Mesendoderm (in vitro differentiated cells): Measurements from ENCODE around the gene KCNH3.

Source experiments
- DNase-seq: peaks from one replicate; pipeline ENCODE4 v3.0.0; 2013
- H2AK5ac ChIP-seq: 2 replicates; pipeline ENCODE4 v1.6.1; 2013; ENCODE audit warnings: low read length, inconsistent platforms
- H2BK120ac ChIP-seq: 2 replicates; pipeline ENCODE4 v1.6.1; 2013; ENCODE audit warnings: low read depth, mild to moderate bottlenecking, low read length, moderate library complexity, mixed read lengths
- H2BK15ac ChIP-seq: replicated peaks from 2 replicates; pipeline ENCODE4 v1.6.1; 2013; ENCODE audit warnings: low read depth, mild to moderate bottlenecking, moderate library complexity
- H2BK5ac ChIP-seq: 2 replicates; pipeline ENCODE4 v1.6.1; 2013; ENCODE audit warnings: low read length, inconsistent platforms
- H3K18ac ChIP-seq: 2 replicates; pipeline ENCODE4 v1.6.1; 2013; ENCODE audit warnings: mild to moderate bottlenecking, low read length, mixed read lengths
- H3K23ac ChIP-seq: one replicate; pipeline ENCODE4 v1.6.1; 2013; ENCODE audit warnings: low read length
- H3K27ac ChIP-seq: 2 replicates; pipeline ENCODE4 v1.5.1; 2013; ENCODE audit warnings: low read depth, mild to moderate bottlenecking, inconsistent platforms, low read length, moderate library complexity
- H3K27me3 ChIP-seq: 2 replicates; pipeline ENCODE4 v1.6.1; 2013; ENCODE audit warnings: low read length, control low read depth, mild to moderate bottlenecking, inconsistent platforms; ENCODE audit not compliant: insufficient read depth, poor library complexity
- H3K36me3 ChIP-seq: 2 replicates; pipeline ENCODE4 v1.6.1; 2013; ENCODE audit warnings: low read length, inconsistent platforms; ENCODE audit not compliant: control insufficient read depth, insufficient read depth
- H3K4ac ChIP-seq: one replicate; pipeline ENCODE4 v1.6.1; 2013; ENCODE audit warnings: low read depth, mild to moderate bottlenecking, low read length, moderate library complexity
- H3K4me1 ChIP-seq: 2 replicates; pipeline ENCODE4 v1.6.1; 2013; ENCODE audit warnings: low read depth, low read length, inconsistent platforms; ENCODE audit not compliant: control insufficient read depth
- H3K4me2 ChIP-seq: 2 replicates; pipeline ENCODE4 v1.6.1; 2013; ENCODE audit warnings: low read length
- H3K4me3 ChIP-seq: 2 replicates; pipeline ENCODE4 v1.5.1; 2013; ENCODE audit warnings: mild to moderate bottlenecking, low read length
- H3K56ac ChIP-seq: one replicate; pipeline ENCODE4 v1.6.1; 2013; ENCODE audit warnings: low read length
- H3K79me1 ChIP-seq: 2 replicates; pipeline ENCODE4 v1.6.1; 2013; ENCODE audit warnings: low read length, inconsistent platforms
- H3K79me2 ChIP-seq: 2 replicates; pipeline ENCODE4 v1.6.1; 2013; ENCODE audit warnings: mild to moderate bottlenecking, low read length; ENCODE audit not compliant: control insufficient read depth, insufficient read depth
- H3K9ac ChIP-seq: 2 replicates; pipeline ENCODE4 v1.6.1; 2013; ENCODE audit warnings: low read length, inconsistent platforms
- H4K5ac ChIP-seq: one replicate; pipeline ENCODE4 v1.6.1; 2013; ENCODE audit warnings: low read length
- H4K8ac ChIP-seq: one replicate; pipeline ENCODE4 v1.6.1; 2013; ENCODE audit warnings: low read depth, mild to moderate bottlenecking, control low read depth, low read length, moderate library complexity
- WGBS: extraction: QIAGEN DNeasy Blood & Tissue Kit; methylation state at CpG from one replicate; pipeline ENCODE4 v1.1.7; 2013; ENCODE audit warnings: low lambda C conversion rate, missing lambda C conversion rate; ENCODE audit not compliant: insufficient coverage; ENCODE audit errors: extremely low coverage; 5-methylcytosine and 5-hydroxymethylcytosine counted together

The KCNH3 gene

GRCh38 chr12:49555631-49556390 lies 17.0 kb downstream of the KCNH3 start:
- Histone ChIP-seq H4K8ac (no peak overlapping the region), H3K18ac (no peak overlapping the region), H3K27ac (no peak overlapping the region), H3K27me3 (no peaks in the 10 kb centered on the region), H3K4me1 (no peaks in the 10 kb centered on the region), H3K9ac (no peak overlapping the region), H3K56ac (no peak overlapping the region), H3K79me2 (no peaks in the 10 kb centered on the region), H3K4me2 (no peak overlapping the region), H3K4me3 (no peak overlapping the region), H2BK15ac (no peak overlapping the region), H3K4ac (no peak overlapping the region), H3K79me1 (no peaks in the 10 kb centered on the region), H3K36me3 (peaks cover 8% of the 10 kb centered on the region), H3K23ac (no peak overlapping the region), H2AK5ac (no peak overlapping the region), H2BK5ac (no peak overlapping the region), H4K5ac (no peak overlapping the region), H2BK120ac (no peak overlapping the region)
- WGBS = no CpG with 5 or more reads among the region's 18 CpGs
- DNase-seq = no peak

GRCh38 chr12:49556391-49557186 lies 17.8 kb downstream of the KCNH3 start:
- H3K27ac ChIP-seq = no peak overlapping the region
- H3K4ac ChIP-seq = no peak overlapping the region
- H3K79me2 ChIP-seq = no peaks in the 10 kb centered on the region
- no peak overlapping the region for H4K5ac ChIP-seq
- H3K18ac ChIP-seq = no peak overlapping the region
- H3K79me1 ChIP-seq = no peaks in the 10 kb centered on the region
- no CpG with 5 or more reads among the region's 12 CpGs for WGBS
- DNase-seq = no peak
- no peak overlapping the region for H2AK5ac ChIP-seq
- no peak overlapping the region for H2BK15ac ChIP-seq
- no peak overlapping the region for H3K4me2 ChIP-seq
- H4K8ac ChIP-seq = no peak overlapping the region
- no peaks in the 10 kb centered on the region for H3K27me3 ChIP-seq
- no peak overlapping the region for H2BK120ac ChIP-seq
- H3K23ac ChIP-seq = no peak overlapping the region
- no peak overlapping the region for H3K4me3 ChIP-seq
- H3K56ac ChIP-seq = no peak overlapping the region
- H3K36me3 ChIP-seq = peaks cover 10% of the 10 kb centered on the region
- H3K9ac ChIP-seq = no peak overlapping the region
- H3K4me1 ChIP-seq = no peaks in the 10 kb centered on the region
- no peak overlapping the region for H2BK5ac ChIP-seq

GRCh38 chr12:49557187-49557916 lies 18.5 kb downstream of the KCNH3 start:
- H3K4ac ChIP-seq = no peak overlapping the region
- no peak overlapping the region for H3K9ac ChIP-seq
- H3K56ac ChIP-seq = no peak overlapping the region
- H3K79me1 ChIP-seq = no peaks in the 10 kb centered on the region
- no peak overlapping the region for H2AK5ac ChIP-seq
- H2BK120ac ChIP-seq = no peak overlapping the region
- no peak overlapping the region for H3K27ac ChIP-seq
- H3K79me2 ChIP-seq = no peaks in the 10 kb centered on the region
- WGBS = no CpG with 5 or more reads among the region's 18 CpGs
- H3K4me3 ChIP-seq = no peak overlapping the region
- H3K36me3 ChIP-seq = peaks cover 12% of the 10 kb centered on the region
- H3K4me2 ChIP-seq = no peak overlapping the region
- H3K23ac ChIP-seq = no peak overlapping the region
- H2BK15ac ChIP-seq = no peak overlapping the region
- H3K18ac ChIP-seq = no peak overlapping the region
- H4K8ac ChIP-seq = no peak overlapping the region
- DNase-seq = no peak
- H3K4me1 ChIP-seq = no peaks in the 10 kb centered on the region
- no peak overlapping the region for H4K5ac ChIP-seq
- no peaks in the 10 kb centered on the region for H3K27me3 ChIP-seq
- no peak overlapping the region for H2BK5ac ChIP-seq

- Histone ChIP-seq H3K4me2 (no peak overlapping the region), H2BK15ac (no peak overlapping the region), H3K79me1 (no peaks in the 10 kb centered on the region), H3K4me3 (no peak overlapping the region), H2BK120ac (no peak overlapping the region), H2AK5ac (no peak overlapping the region), H3K18ac (no peak overlapping the region), H3K36me3 (peaks cover 12% of the 10 kb centered on the region), H3K56ac (no peak overlapping the region), H2BK5ac (no peak overlapping the region), H3K9ac (no peak overlapping the region), H3K27me3 (no peaks in the 10 kb centered on the region), H4K5ac (no peak overlapping the region), H3K4ac (no peak overlapping the region), H3K27ac (no peak overlapping the region), H4K8ac (no peak overlapping the region), H3K23ac (no peak overlapping the region), H3K4me1 (no peaks in the 10 kb centered on the region), H3K79me2 (no peaks in the 10 kb centered on the region)
- WGBS = no CpG with 5 or more reads among the region's 7 CpGs
- DNase-seq = no peak
These were observed 19.0 kb downstream of the KCNH3 start for GRCh38 chr12:49557917-49558215.

- H3K27me3 ChIP-seq = no peaks in the 10 kb centered on the region
- H3K4me3 ChIP-seq = no peak overlapping the region
- H3K23ac ChIP-seq = no peak overlapping the region
- H3K56ac ChIP-seq = no peak overlapping the region
- H4K8ac ChIP-seq = no peak overlapping the region
- no peaks in the 10 kb centered on the region for H3K79me1 ChIP-seq
- no peak overlapping the region for H3K18ac ChIP-seq
- H2BK15ac ChIP-seq = no peak overlapping the region
- no peak overlapping the region for H2AK5ac ChIP-seq
- WGBS = no CpG with 5 or more reads among the region's 13 CpGs
- H3K36me3 ChIP-seq = peaks cover 12% of the 10 kb centered on the region
- no peak overlapping the region for H3K9ac ChIP-seq
- no peak overlapping the region for H3K4me2 ChIP-seq
- DNase-seq = no peak
- H2BK5ac ChIP-seq = no peak overlapping the region
- no peak overlapping the region for H3K4ac ChIP-seq
- no peaks in the 10 kb centered on the region for H3K4me1 ChIP-seq
- H3K27ac ChIP-seq = no peak overlapping the region
- no peak overlapping the region for H4K5ac ChIP-seq
- H2BK120ac ChIP-seq = no peak overlapping the region
- no peaks in the 10 kb centered on the region for H3K79me2 ChIP-seq
These were observed 19.7 kb downstream of the KCNH3 start for GRCh38 chr12:49558526-49558925.
